ENCODE data around the gene RAMAC.
A peak's percentile ranks its signal among the peaks of the same experiment; 100 is the strongest.
"Not testable (repeated sequence)": the region's sequence is repeated elsewhere in the genome, so short reads cannot be mapped to it uniquely, and the experiment has no call there.

RAMAC gene

GRCh38 chr15:82985688-82986441 lies at the start of gene RAMAC:
Gene RAMAC (plus strand): TSS chr15:82986210. CDS start chr15:82989019, 2,809 bp downstream.
- DNase-seq: peak in 55 of 56 donors; percentile 49 to 98 (median 89)

- DNase-seq: no peak
Observed at GRCh38 chr15:82936966-82937711, 48.9 kb upstream of the RAMAC start.

DNA sequence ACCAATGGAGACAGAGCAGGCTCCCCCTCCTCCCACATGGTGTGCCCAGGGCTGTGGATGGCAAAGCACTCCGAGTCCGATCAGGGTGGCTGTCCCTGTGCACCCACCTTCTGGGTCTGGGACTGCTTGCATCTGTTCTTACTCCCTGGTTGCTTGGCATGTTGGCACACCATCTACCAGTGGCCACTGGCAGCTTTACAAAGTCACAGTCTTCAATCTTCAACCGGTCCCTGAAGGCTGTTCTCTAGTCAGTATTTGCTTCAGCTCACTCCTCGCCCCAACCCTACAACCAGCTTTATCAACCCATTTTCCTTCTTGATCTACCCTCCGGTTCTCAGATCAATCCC lies 48.3 kb upstream of the RAMAC start:
- DNase-seq: no peak

GRCh38 chr15:82939678-82940077 lies 46.3 kb upstream of the RAMAC start:
- not testable (repeated sequence) for DNase-seq

GRCh38 chr15:82942691-82943090 lies 43.3 kb upstream of the RAMAC start:
- no peak for DNase-seq

GRCh38 chr15:82943176-82943575 lies 42.8 kb upstream of the RAMAC start:
- DNase-seq: no peak

DNA sequence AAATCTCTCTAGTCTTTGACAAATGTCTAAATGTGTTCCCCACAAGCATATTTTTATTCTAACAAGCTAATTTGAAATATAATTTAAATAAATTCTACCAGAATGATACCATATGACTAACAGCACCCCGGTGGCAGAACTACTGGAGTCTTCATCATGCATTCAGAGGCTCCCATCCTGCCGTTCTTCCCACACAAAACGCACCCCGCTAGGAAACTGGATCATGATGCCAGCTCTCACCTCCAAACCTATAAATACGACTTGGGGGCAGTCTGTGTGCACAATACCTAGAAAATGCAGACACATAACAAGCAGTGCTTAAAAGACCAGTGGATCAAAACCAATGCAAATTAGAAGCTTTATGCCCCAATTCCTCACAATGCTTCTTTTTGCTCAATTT lies 42.0 kb upstream of the RAMAC start:
- peak in 26 of 56 donors; percentile 4 to 77 (median 31) for DNase-seq

GRCh38 chr15:82944821-82945220 lies 41.2 kb upstream of the RAMAC start:
- DNase-seq: no peak

DNA sequence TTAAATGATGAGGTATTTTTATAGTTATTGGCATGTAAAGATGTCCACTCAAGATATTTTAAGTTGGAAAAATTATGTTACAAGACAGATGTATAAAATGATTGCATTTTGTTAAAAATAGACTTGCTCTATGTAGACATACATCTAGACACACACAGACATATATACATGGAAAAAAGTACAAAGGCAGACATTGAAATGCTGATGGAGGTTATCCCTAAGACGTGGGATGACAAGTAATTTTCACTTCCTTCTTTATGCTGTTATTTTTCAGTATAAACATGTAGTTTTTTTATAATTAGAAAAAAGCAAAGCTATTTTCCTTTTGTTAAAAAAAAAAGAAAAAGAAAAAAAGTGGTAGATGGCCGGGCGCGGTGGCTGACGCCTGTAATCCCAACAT lies 40.7 kb upstream of the RAMAC start:
- DNase-seq: no peak

DNA sequence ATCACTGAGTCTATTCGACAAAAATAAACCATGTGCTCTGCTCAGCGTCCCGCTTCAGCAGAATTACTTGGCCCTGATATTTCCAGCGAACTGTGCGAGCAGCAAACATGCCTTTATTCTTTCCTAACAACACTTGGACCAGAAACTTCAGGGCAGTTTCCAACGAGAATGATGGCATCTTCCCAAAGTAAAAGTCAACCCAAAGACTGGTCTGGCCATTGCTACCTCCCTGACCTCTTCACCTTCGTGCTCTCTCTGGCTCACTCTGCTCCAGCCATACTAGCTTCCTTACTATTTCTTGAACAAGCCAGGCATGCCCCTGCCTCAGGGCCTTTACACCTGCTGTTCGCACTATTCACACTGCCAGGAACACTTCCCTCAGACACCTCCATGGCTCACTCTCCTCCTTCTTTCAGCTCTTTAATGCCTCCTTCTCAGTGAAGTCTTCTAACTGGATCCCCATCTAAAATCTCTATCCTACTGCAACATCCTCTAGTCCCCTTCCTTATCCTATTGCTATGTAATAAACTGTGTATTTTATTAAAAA lies 39.8 kb upstream of the RAMAC start:
- no peak for DNase-seq

DNA sequence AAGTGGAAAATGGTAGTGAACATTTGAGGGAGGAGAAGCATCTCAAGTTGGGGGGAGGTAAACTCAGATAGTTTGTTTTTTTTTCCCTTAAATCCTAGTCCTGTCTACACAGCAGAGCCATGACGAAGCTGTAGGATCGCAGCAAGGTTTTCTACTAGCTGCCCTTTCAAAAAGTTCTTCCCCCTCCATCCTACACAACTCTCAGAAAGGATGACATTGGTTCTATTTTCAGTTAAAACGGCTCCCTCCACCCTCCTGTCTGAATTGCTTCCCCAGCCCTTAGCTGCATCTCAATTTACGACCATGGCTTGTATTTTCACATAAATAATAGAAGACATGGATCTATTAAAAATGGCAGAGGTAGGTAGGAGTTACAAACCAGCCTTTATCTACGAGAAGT lies 35.7 kb upstream of the RAMAC start:
- no peak for DNase-seq

DNA sequence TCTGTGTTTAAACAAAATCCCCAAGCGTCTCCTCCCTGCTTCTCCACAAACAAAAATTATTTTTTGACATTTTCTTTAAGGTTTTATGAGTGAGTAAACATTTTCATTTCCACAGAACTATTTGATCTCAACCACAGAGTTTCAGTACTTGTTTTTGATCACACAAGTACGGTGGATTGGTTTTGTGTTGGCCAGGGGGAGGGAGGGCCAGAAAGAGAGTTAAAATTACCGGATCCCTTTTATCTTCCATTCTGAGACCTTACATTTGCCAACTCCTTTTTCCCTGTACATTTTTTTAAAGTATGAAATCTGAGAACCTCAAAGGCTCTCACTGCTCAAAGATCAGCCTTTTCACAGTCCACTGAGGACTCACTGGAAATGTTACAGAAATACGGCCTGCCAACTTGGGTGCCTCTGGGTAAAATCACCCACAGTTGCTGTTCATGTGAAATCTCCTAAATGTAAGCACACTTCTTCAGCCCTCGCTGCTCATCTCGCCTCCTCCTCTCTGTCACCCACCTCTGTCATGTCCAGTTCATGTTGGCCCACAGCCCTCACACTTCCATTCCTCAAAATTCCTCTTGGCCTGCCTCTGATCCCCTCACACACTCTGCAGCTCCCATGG lies 35.2 kb upstream of the RAMAC start:
- no peak for DNase-seq

- DNase-seq: no peak
Observed at GRCh38 chr15:82951472-82952157, 34.4 kb upstream of the RAMAC start.

DNA sequence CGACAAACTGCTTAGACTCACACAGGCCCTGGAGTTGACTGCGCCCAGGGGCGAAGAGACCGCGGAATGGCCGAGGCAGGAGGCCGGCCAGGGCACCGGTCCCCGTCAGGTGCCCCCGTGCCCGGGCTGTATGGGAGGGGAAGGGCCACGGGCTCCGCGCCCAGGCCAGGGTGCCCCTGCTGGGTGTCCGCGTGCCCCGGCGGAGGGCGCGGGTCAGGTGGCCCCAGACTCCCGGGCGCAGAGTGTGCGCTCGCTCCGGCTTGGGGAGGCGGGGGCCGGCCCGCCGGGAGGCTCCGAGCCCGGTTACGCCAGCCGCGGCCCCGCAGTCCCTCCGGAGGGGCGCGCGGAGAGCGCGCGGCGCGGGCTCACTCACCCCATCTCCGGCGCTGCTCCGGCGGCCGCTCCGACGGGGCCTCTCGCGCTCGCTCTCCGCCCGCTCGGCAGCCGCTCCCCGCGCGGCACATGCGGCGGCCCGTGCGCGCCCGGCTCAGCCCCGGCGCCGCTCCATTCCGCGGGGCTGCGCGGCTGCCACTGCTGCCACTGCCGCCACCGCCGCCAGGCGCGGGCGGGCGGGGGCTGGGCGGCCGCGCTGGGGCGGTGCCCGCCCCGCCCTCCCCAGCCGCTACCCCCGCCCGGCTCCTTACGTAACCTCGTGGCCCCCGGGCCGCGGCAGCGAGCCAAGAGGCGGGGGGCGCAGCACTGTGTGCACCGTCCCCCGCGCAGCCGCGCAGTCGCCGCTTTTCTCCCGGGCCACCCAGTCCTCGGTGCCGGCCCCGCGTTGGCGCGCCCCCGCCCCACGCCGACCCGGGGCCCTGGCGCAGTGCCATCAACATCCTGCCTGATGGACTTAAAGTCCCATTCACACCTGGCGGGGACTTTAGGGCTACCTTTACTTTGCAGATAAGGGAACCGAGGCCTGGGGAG lies 33.6 kb upstream of the RAMAC start, which contains the start of gene HOMER2:
Gene HOMER2, minus strand, starts transcription at position 563 of the 924 bp plus-strand sequence. Its CDS starts 185 bp downstream, at position 378.
- DNase-seq: peak in 10 of 56 donors; percentile 2 to 60 (median 17)

DNA sequence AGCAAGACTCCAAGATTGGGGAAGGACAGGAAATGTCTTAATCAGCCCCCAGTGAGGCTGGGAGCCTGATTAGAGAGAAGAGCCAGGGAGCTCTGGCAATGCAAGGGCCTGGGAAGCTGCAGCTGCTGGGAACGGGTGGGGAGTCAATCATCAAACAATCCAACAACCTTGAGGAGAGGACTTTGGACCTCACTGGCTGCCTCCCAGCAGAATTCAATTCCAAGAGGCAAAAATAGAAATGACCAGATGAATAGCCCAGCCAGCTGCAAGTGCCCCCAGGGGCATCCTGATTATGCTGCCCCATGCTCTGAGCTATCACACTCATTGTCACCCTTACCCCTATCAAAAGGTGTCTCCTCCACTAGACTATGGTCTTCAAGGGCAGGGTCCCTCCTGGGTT lies 27.4 kb upstream of the RAMAC start:
- no peak for DNase-seq

GRCh38 chr15:82959423-82959822 lies 26.6 kb upstream of the RAMAC start:
- DNase-seq: no peak

DNA sequence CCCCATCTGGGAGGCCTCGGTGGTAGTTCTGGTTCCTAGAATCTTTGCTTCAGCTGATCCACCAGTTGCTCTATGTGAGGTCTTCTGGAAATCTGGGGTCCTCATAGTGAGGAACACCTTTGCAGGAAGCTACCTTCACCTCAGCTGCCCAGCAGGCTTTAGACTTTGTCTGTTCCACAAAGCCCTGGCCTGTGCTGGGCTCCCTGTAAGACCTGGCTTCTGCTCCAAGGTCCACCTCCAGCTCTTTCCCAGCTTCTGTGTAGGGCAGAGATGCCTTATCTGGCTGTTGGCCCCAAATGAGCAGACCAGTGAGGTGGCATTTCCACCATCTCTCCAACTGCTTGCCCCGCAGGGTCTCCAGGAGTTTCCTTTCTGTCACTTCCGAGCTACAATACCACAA lies 25.2 kb upstream of the RAMAC start:
- no peak for DNase-seq

DNA sequence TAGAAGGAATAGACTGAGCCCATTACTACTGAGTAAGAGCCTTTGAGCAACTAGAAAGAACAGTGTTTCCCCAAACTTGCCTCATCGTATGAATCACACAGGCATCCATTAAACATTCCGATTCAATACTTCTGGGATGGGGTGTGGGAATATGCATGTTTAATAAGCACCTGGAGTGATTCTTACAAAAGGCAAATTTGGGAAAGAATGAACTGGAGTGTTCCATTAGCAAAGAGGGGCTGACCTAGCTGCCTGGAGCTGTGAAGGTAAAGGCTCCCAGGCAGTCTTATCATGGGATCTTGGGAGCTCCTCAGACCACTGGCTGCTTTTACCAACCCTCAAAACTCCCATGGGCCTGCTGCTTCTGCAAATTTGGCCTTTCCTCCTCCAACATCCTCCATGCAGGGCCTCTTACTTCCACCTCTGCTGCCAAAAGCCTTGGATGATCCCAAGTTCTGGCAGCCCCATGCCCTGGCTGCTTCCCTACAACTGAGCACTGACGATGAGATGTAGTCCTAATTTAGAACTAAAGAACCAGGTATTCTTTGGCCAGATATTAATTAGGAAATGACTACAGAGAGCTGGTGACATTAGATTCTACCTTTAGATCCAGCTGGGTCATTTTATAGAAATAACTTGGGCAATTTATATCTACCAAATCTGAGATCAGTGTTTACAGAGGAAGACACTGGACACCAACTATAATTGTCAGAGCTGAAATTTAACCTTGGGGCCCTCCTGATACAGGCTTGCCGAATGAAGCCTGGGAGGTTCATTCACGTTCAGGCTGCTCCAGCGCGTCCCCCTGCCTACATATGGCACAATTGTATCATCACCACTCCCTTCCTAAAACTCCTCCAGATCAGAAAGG lies 22.3 kb upstream of the RAMAC start:
- no peak for DNase-seq

DNA sequence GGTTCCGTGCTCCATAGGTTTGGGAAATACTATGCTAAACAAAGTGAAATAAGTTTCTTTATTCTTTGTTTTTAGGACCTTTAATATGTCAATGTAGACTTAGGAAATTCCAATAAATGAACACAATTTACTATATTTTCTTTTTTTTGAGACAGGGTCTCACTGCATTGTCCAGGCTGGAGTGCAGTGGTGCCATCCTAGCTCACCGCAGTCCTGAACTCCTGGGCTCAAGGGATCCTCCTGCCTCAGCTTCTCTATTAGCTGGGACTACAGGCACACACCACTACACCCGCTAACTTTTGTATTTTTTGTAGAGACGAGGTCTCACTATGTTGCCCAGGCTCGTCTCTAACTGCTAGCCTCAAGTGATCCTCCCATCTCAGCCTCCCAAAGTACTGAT lies 21.1 kb upstream of the RAMAC start:
- DNase-seq: no peak
